Suprapubic skin (tissue), 4 donors: ENCODE results near the gene NFE2L2. TPM values are rescaled to one million over a fixed set of nuclear protein-coding genes. Genes with fewer than 3 reads are reported as not detected.

ENCODE experiments used
- DNase-seq, 2 donors: peaks; one replicate each; pipeline ENCODE4 v3.0.0-alpha.2; 2019; ENCODE audit warnings: low spot score in 2 of 2
- H3K27ac ChIP-seq: fragments of 200-600 bp; sonication (generic); one replicate; pipeline ENCODE4 v1.5.1; 2019
- H3K27me3 ChIP-seq: fragments of 200-600 bp; sonication (generic); one replicate; pipeline ENCODE4 v1.5.1; 2019
- H3K36me3 ChIP-seq: fragments of 200-600 bp; sonication (generic); one replicate; pipeline ENCODE4 v1.5.1; 2019
- H3K4me1 ChIP-seq: fragments of 200-600 bp; sonication (generic); one replicate; pipeline ENCODE4 v1.5.1; 2019
- H3K4me3 ChIP-seq: fragments of 200-600 bp; sonication (generic); one replicate; pipeline ENCODE4 v1.5.1; 2019; ENCODE audit warnings: mild to moderate bottlenecking
- H3K9me3 ChIP-seq: fragments of 200-600 bp; sonication (generic); one replicate; pipeline ENCODE4 v1.5.1; 2019
- EP300 ChIP-seq: sonication (generic); formaldehyde crosslinking; IDR thresholded peaks from one replicate; pipeline ENCODE4 v1.6.1; 2017; ENCODE audit warnings: antibody characterized with exemption
- POLR2A ChIP-seq, 2 donors: fragments of 450-650 bp; IDR thresholded peaks; one replicate each; pipeline ENCODE4 v1.6.1; 2017; ENCODE audit warnings: antibody characterized with exemption in 2 of 2, mild to moderate bottlenecking in 2 of 2, moderate library complexity in 2 of 2
- POLR2AphosphoS5 ChIP-seq, 3 donors: sonication (generic); formaldehyde crosslinking; IDR thresholded peaks; one replicate each; pipeline ENCODE4 v1.6.1; 2017; ENCODE audit warnings: antibody characterized with exemption in 3 of 3
- WGBS: methylation state at CpG from one replicate; pipeline ENCODE4 v1.1.5; 2018; 5-methylcytosine and 5-hydroxymethylcytosine counted together
- total RNA-seq, 4 donors: library from RNA; depleted of rRNA; stranded (reverse); fragments of >200 nt; gene quantifications; one replicate each; pipeline ENCODE4 v1.1.0, GENCODE V29; 2016
- TF ChIP-seq, protein P1 (sequence below), 2 donors: fragments of 200-600 bp in 1 of 2; fragments of 450-650 bp in 1 of 2; sonication (generic) in 1 of 2; IDR thresholded peaks; one replicate each; pipeline ENCODE4 v1.5.1; 2016 to 2019; ENCODE audit warnings: antibody characterized with exemption in 2 of 2, mild to moderate bottlenecking in 1 of 2, moderate library complexity in 1 of 2

Gene NFE2L2
- total RNA-seq, 4 donors from 2014 or later = 130 to 180 (median 160) TPM

DNA sequence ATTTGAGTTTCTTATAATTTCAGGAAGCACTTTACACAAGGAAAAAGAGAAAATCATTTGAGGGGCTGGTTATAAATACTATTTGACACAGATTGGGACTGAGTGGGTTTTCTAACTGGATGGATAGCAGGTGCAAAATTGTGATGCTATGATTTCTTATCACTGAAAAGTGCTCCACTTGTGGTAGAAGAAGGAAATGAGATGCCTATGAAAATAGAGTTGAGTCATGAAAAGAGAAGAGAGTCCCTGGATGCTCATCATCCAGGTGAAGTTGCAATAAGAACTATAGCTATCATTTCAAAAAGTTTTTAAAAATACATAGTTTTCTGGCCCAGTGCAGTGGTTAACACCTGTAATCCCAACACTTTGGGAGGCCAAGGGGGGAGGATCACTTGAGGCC lies 39.4 kb upstream of the NFE2L2 start:
- TF ChIP-seq, protein P1, sequence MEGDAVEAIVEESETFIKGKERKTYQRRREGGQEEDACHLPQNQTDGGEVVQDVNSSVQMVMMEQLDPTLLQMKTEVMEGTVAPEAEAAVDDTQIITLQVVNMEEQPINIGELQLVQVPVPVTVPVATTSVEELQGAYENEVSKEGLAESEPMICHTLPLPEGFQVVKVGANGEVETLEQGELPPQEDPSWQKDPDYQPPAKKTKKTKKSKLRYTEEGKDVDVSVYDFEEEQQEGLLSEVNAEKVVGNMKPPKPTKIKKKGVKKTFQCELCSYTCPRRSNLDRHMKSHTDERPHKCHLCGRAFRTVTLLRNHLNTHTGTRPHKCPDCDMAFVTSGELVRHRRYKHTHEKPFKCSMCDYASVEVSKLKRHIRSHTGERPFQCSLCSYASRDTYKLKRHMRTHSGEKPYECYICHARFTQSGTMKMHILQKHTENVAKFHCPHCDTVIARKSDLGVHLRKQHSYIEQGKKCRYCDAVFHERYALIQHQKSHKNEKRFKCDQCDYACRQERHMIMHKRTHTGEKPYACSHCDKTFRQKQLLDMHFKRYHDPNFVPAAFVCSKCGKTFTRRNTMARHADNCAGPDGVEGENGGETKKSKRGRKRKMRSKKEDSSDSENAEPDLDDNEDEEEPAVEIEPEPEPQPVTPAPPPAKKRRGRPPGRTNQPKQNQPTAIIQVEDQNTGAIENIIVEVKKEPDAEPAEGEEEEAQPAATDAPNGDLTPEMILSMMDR (IDR thresholded peaks at IDR 0.05) = no peak
- TF ChIP-seq EP300 = no peak
- TF ChIP-seq POLR2AphosphoS5 (IDR thresholded peaks at IDR 0.05) = no peak
- no peak for TF ChIP-seq POLR2A (IDR thresholded peaks at IDR 0.05)
- H3K4me1 ChIP-seq = peaks cover 12% of the 10 kb centered on the region
- no peaks in the 10 kb centered on the region for H3K27me3 ChIP-seq
- no peak overlapping the region for H3K27ac ChIP-seq
- no peaks in the 10 kb centered on the region for H3K36me3 ChIP-seq
- H3K9me3 ChIP-seq = no peaks in the 10 kb centered on the region
- no peak for DNase-seq
- no peak overlapping the region for H3K4me3 ChIP-seq

DNA sequence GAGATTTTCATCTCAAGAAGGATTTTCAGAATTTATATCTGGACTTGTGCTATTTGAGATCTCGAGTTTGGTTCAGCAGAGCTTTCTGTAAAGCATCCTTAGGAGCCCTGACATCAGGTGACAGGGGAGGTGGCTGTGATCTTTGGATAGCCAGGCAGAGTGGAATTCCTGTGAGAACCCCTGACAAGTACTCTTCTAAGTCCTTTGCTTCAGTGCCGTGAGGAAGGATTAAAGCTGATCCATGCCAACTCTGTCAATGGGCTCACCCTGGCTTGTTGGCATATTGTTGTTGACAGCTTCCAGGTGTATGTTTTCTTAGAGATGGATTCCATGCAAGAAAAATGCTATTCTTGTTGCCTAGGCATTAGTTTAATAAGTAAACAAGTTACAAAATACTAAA lies 38.0 kb upstream of the NFE2L2 start:
- 75% methylated on average over 1 of the region's 2 CpGs for WGBS
- H3K27ac ChIP-seq = no peak overlapping the region
- TF ChIP-seq, protein P1 (IDR thresholded peaks at IDR 0.05) = no peak
- TF ChIP-seq POLR2A (IDR thresholded peaks at IDR 0.05) (no peak), POLR2AphosphoS5 (IDR thresholded peaks at IDR 0.05) (no peak), EP300 (no peak)
- H3K36me3 ChIP-seq = no peaks in the 10 kb centered on the region
- no peak for DNase-seq
- no peaks in the 10 kb centered on the region for H3K9me3 ChIP-seq
- H3K4me3 ChIP-seq = no peak overlapping the region
- H3K27me3 ChIP-seq = no peaks in the 10 kb centered on the region
- peaks cover 12% of the 10 kb centered on the region for H3K4me1 ChIP-seq

DNA sequence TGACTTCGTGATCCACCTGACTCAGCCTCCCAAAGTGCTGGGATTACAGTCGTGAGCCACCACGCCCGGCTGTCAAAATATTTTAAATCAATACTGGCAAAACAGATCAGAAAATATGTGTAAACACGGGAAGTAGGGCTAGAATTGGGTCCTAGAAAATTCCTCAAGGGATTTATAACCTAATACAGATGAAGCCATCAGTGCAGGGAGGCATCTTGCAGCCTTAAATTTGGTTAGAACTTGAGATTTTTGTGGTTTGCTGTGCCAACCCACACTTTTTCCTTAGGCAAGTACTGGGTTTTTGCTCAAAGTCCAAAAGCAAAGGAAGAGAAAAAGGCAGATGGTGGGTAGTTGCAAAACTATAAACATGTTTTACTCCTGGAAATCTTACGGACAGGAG lies 33.7 kb upstream of the NFE2L2 start:
- Histone ChIP-seq H3K4me3 (no peak overlapping the region), H3K4me1 (no peaks in the 10 kb centered on the region), H3K27ac (no peak overlapping the region), H3K27me3 (no peaks in the 10 kb centered on the region), H3K9me3 (no peaks in the 10 kb centered on the region), H3K36me3 (no peaks in the 10 kb centered on the region)
- TF ChIP-seq EP300 (no peak), POLR2A (IDR thresholded peaks at IDR 0.05) (no peak)
- no peak for DNase-seq
- WGBS = 54% methylated on average over 6 of the region's 6 CpGs

DNA sequence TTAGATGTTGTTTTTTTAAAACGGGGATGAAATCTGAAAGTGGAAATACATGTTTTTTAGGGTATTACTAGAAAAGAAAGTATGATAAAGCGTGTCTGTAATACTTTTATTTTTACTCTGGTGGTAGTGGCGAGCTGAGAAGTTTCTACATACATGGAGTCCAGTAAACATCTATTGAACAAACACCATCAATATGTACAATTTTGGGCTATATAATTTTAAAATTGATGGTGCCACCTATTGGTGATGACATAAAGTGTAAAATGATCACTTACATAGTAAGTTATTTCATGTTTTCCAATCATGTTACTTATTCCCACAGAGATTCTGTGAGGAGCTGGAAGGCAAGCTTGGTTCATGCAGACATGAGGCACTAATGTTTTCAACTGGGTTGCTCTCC lies 31.5 kb upstream of the NFE2L2 start:
- no peak overlapping the region for H3K4me3 ChIP-seq
- H3K27me3 ChIP-seq = no peaks in the 10 kb centered on the region
- 47% methylated on average over 3 of the region's 3 CpGs for WGBS
- no peaks in the 10 kb centered on the region for H3K4me1 ChIP-seq
- TF ChIP-seq POLR2AphosphoS5 (IDR thresholded peaks at IDR 0.05) = no peak
- no peak for TF ChIP-seq POLR2A (IDR thresholded peaks at IDR 0.05)
- TF ChIP-seq, protein P1 (IDR thresholded peaks at IDR 0.05) = no peak
- no peak for TF ChIP-seq EP300
- no peaks in the 10 kb centered on the region for H3K36me3 ChIP-seq
- H3K9me3 ChIP-seq = no peaks in the 10 kb centered on the region
- H3K27ac ChIP-seq = no peak overlapping the region
- no peak for DNase-seq

DNA sequence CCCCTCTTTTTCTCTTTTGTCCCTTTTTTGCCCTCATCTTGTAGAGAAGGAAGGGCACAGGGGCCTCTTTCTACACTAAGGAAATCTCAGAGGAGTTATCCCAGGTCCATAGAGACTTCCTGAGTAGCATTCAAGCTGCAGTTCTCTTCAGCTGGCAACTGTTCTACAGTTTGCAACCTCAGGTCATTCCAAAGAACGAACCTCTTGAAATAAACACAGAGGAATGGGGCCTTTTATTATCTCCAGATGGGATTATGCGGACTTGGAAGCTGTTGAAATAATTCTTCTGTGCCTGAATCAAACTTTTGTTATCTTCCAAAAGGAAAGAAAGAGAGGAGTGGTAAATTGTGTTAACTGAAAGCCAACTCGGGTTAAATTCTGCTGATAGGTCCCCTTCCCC lies 31.0 kb upstream of the NFE2L2 start:
- no peak for DNase-seq
- H3K27ac ChIP-seq = no peak overlapping the region
- no peak overlapping the region for H3K4me3 ChIP-seq
- no peaks in the 10 kb centered on the region for H3K36me3 ChIP-seq
- H3K9me3 ChIP-seq = no peaks in the 10 kb centered on the region
- TF ChIP-seq POLR2AphosphoS5 (IDR thresholded peaks at IDR 0.05) (no peak), EP300 (no peak), POLR2A (IDR thresholded peaks at IDR 0.05) (no peak)
- TF ChIP-seq, protein P1 (IDR thresholded peaks at IDR 0.05) = no peak
- H3K4me1 ChIP-seq = no peaks in the 10 kb centered on the region
- H3K27me3 ChIP-seq = no peaks in the 10 kb centered on the region
- WGBS = 36% methylated on average over 3 of the region's 3 CpGs

DNA sequence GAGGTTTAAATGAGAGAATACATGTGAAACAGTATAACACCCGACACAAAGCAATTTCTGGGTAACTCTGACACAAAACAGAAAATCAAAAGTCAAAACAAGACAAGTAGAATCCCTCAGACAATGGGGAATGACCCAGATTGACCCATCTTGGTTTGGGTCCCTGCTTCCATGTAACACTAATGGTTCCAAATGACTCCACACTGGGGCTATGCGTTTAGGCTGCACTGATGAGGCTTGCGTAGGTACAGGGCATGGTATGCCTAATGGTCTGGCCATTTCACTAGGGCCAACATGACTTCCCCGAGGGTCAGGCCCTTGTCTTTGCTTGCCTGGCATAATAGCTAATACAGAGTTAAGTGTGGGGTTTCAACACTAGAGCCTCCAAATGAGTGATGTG lies 27.2 kb upstream of the NFE2L2 start:
- 100% methylated on average over 4 of the region's 4 CpGs for WGBS
- Histone ChIP-seq H3K36me3 (no peaks in the 10 kb centered on the region), H3K9me3 (no peaks in the 10 kb centered on the region), H3K4me1 (no peaks in the 10 kb centered on the region), H3K4me3 (no peak overlapping the region), H3K27me3 (no peaks in the 10 kb centered on the region), H3K27ac (no peak overlapping the region)
- DNase-seq = no peak
- TF ChIP-seq POLR2A (IDR thresholded peaks at IDR 0.05) (no peak), POLR2AphosphoS5 (IDR thresholded peaks at IDR 0.05) (no peak), EP300 (no peak)
